ENCODE results near the gene SYNC.
"Not testable (repeated sequence)": the region's sequence is repeated elsewhere in the genome, so short reads cannot be mapped to it uniquely, and the experiment has no call there.

SYNC gene

DNA sequence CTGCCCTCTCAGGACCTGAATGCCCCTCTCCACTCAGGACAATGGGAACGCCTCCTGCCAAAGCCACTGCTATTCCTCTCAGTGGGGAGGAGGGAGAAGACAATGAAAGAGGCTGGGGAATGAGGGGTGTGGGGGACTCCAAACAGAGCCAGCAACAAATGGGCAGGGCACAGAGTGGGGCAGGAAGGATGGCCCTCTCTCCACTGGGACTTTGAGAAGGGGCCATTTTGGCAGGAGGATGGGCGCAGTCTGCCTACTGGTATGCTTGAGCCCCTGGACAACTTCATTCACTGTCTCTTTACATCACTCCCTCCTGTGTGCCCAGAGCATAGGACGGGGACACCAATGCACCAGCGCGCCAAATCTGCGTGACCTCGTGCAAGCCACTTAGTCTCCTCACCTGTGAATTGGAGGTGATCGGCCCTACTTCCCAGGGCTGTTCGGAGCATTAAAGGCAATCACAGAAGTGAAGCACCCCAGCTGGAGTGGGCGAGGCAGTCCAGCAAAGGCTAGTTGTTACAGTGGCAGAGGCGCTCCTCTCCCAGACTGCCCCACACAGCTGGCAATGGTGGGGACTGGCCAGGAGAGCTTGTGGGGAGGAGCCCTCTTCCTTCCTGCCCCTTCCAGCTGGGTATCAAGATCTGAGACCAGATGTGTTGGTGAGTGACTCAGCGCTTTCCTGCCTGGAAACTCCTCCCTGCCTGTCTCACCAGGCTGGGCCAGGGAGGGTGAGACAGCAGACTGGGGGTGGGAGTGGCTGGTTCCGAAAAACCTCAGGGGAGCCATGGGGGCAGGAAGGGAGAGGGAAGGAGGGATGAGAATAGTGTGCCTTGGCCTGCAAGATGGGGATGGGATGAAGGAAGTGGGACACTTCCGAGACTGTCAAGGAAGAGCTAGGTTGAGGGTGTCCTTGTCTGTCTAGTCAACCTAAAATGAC lies 22.4 kb upstream of the SYNC start:
- no peak for DNase-seq (ENCODE audit: low read depth in 2 of 2)

DNA sequence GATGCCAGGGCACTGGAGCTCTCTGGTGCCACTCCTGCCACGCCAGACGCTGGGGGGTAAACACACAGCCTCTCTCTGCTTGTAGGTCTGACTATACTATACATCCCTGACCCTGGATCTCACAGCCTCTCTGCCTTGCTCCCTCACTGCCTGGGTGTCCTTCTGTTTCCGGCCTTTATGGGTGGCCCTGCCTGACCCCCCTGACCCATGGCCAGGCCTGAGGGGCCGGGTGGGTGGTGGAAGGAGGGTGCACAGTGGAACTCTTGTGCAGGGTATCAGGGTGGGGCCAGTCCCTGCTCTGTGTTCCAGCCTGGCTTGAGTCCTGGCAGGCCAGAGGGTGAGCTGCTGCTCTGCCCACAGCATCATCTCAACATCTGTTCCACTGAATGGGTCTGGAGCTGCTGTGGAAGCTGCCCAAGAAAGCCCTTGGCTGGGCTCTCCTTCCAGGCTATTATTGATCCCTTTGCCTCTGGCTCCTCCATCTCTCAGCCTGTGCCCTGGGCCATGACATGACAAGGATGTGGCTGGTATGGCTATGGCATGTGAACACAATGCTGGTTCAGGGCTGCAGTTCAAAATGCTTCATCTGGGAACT lies 17.2 kb upstream of the SYNC start:
- no peak for DNase-seq (ENCODE audit: low read depth in 2 of 2)

DNA sequence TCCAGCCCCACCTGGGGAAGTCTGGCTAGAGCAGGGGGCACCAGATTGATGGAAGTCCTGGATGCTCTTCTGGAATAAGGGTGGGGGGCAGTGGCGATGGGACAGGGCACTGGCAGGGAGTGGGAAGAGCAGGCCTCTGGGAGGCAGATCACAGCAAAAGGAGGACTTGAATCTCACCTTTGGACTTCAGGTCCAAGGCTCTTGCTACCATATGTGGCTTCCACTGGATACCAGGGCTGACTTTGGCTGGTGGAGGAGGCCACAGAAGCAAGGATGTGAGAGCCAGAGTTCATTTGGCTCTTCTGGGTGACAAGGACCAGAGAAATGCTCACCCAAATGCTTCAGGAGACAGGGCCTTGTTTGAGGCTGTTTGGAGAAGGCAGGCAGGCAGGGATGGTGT lies 16.0 kb upstream of the SYNC start:
- DNase-seq (ENCODE audit: low read depth in 2 of 2) = no peak

DNA sequence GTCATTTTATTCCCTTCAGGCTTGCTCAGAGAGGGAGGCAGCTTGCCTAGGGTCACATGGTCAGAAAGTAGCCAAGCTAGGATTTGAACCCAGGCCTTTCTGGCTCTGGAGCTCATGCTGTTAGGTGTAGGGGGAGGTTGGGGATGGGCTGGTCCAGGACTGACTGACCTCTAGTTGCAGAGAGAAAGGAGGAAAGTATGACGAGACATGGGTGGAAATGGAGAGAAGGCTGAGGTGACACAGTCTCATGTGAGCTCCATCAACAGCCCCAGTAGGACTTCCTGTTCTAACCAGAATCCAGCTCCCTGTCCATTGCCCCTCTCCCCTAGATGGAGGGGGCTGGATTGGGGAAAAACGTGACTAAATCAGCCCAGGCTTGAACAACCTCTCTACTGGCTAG lies 15.5 kb upstream of the SYNC start:
- no peak for DNase-seq (ENCODE audit: low read depth in 2 of 2)

DNA sequence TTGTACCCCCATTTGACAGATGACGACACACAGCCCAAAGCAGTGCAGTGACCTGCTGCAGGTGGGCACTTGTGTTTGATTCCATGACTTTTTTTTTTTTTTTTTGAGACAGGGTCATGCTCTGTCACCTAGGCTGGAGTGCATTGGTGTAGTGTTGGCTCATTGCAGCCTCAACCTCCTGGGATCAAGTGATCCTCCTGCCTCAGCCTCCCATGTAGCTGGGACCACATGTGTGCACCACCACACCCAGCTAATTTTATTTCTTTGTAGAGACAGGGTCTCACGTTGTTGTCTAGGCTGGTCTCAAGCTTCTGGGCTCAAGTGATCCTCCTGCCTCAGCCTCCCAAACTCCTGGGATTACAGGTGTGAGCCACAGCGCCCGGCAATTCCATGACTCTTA lies 14.9 kb upstream of the SYNC start:
- DNase-seq (ENCODE audit: low read depth in 2 of 2) = no peak

DNA sequence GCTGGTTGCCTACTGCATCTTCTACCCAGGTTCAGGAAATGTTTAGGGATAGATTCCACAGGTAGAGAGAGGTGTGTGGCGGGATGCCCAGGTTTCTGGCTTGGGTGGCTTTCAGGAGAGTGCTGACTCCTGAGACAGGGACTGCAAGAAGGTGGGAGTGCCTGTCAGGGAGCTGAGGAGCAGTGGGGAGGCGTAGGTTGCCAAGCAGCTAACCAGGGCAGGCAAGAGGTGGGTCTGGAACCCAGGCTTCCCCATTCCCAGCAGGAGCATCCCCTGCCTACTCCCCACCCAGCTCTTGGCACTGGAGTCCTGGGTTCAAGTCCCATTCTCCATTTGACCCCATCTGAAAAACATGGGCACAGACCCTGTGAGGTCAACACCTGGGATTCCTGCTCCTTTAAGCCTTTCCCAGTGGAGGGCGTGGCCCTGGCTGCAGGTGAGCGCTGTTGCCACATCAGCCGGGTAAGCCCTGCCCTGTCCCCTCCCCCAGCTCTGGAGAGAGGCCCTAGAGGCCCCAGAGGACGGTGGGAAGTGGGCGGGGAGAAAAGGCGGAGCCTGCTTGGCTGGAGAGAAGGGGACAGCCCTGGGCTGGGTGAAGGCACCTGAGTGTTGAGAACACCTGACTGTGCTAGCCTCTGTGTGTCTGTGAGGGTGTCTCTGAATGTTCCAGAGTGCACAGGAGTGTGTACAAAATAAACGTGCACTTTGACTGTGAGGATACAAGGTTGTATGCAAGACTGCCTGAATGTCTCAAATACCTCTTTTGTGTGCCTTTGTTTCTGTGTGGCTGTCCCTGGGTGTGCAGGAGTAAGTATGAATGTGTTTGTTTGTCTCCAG lies 14.0 kb upstream of the SYNC start:
- DNase-seq (ENCODE audit: low read depth in 2 of 2) = no peak

DNA sequence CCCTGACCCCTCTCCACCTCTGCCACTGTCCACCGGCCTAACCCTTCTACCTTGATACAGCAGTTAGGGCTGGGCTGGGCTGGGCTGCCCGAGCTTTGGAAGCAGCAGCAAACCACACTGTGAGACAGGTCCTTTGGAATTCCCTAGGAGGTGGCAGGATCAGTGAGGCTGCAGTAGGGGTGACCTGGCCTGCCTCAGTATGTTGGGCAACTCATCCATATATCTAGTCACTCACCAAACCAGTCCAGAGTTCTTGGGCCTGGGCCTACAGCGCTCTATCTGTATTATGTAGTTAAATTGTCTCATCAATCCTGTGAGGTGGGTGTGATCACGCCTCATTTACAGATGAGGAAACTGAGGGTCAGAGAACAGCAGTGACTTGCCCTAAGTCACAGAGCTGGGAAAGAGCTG lies 13.3 kb upstream of the SYNC start:
- DNase-seq (ENCODE audit: low read depth in 2 of 2) = no peak

DNA sequence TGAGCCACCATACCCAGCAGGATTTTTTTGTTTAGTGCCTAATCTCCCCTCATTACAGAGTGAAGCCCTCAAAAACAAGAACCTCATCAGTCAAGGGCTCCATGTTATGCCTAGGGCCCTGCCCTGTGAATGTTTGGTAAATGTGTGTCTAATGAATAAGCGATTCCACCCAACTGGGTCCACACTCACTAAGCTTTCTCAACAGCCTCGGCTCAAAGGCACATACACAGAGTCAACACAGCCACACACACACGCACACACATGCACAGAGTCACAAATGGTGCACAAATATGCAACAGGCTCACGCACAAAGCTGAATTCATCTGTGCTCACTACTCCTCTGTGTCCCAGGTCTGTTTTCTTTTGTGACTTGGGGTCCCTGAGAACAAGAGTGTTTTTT lies 11.7 kb upstream of the SYNC start:
- DNase-seq (ENCODE audit: low read depth in 2 of 2) = no peak

DNA sequence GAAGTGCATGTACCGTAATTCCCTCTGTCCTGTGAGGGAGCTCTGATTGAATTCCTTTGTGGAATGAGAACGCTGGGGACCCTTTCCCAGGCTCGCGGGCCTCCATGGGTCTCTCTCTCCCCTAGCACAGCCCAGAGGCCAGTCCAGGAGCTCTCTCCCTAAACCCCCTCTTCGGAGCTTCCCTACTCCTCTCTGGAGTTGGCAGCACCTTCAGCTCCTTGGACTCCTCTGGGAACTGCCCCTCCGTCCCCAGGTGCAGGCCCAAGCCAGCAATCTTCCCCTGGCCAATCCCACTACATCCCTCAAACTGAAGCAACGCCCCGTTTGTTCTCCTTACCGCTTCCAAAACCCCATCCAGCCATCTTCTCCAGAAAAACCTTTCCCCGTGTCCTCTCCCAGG lies 10.5 kb upstream of the SYNC start:
- DNase-seq (ENCODE audit: low read depth in 2 of 2) = no peak

DNA sequence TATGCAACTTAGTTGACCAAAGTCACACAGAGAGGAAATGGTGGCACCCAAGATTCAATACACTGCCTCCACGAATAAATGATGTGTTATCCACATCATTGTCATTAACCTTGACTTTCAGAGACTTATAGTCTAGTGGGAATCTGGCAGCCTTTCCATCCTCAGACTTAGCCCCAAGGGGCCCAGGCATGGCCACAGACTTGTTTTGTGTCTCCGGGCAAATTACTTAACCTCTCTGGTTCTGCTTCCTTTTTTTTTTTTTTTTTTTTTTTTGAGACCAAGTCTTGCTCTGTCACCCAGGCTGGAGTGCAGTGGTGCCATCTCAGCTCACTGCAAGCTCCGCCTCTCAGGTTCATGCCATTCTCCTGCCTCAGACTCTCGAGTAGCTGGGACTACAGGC lies 8.7 kb upstream of the SYNC start:
- not testable (repeated sequence) for DNase-seq (ENCODE audit: low read depth in 2 of 2)

DNA sequence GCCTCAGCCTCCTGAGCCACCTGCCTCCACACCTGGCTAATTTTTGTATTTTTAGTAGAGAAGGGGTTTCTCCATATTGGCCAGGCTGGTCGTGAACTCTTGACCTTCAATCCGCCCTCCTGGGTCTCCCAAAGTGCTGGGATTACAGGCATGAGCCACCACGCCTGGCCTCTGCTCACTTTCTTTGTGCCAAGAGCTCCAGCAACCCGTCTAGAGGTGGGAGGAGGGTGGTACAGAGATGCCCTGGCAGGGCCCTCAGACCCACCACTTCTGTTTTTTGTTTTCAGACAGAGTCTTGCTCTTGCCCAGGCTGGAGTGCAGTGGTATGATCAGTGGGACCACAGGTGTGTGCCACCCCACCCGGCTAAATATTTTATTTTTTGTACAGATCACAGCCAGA lies 6.9 kb upstream of the SYNC start:
- no peak for DNase-seq (ENCODE audit: low read depth in 2 of 2)

DNA sequence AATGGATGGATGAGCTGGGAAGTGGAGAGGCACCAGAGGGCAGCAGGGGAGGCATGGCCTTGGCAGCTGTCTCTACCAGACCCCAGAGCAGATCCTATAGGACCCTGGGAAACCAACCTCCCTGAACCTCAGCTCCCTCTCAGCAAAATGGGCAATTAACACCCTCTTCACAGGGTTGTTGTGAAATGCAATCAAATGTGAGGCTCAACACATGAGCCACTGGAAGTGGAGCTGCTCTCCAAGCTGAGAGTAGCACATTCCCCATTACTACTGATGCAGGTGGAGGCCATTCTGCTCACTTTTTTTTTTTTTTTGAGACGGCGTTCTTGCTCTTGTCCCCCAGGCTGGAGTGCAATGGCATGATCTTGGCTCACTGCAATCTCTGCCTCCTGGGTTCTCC lies 6.5 kb upstream of the SYNC start:
- DNase-seq (ENCODE audit: low read depth in 2 of 2) = no peak

DNA sequence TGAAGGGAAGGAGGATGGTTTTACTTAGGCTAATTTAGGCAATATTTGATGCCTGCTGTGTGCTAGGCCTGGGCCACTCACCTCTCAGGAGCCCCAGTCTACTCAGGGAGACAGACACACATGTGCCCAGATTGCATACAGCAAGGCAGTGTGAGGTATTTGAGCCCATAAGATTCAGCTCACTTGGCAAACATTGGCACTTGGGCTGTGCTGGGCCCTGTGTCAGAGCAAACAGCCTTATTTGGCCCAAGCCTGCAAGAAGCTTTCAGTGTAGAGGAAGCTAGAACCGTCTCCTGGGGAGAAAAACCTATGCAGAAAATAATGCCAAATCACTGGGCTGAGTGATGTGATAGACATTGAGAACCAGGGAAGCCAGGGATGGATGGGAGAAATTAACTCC lies 3.9 kb upstream of the SYNC start:
- no peak for DNase-seq (ENCODE audit: low read depth in 2 of 2)

DNA sequence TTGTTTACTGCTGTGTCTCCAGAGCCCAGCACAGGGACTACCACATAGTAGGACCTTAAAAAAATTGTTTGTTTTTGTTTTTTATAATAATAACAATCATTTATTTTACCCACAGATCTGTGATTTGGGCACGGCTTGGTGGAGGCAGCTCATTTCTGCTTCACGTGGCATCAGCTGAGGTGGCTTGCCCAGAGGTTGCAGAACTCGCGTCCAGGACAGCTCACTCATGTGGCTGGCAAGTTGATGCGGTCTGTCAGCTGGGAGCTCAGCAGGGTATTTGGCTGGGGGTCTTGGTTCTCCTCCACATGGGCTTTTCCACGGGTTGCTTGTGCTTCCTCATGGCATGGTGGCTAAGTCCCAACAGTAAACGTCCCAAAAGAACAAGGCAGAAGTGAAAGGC lies 2.9 kb upstream of the SYNC start:
- DNase-seq (ENCODE audit: low read depth in 2 of 2) = no peak

DNA sequence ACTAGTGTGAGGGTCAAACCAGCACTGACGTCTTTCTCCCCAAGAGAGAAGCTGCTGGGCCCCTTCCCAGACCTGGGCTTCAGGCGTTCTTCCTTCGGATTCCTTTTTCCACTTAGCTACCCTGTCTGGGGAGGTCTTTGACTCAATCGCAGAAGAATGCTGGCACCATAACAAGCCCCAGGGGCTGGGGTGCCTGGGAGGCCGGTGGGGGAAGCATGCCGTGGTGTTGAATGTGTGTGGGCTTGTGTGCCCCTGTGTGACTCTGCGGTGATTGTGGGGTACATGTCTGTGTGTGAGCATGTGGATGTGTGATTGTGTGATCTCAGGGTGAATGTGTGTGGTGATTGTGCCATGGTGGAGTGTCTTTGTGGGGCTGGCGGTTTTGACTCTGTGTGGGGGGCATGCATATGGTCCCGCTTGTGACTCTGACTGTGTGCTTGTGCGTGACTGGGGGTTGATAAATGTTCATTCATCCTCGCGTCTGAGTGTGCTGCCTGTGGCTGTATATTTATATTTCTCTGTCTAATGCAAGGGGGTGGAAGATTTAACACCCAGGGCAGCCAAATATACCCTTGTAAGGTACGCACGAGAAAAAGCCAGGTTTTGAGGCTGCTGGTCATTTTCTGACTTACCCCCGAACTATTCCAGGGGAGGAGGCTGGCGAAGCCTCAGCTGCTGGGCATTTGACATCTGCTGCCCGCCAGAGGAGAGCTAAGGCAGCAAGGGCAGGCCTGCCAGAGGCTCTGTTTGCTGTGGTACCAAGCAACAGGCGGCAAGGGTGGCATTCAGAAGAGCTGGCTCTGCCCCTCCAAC lies 1.1 kb upstream of the SYNC start:
- DNase-seq (ENCODE audit: low read depth in 2 of 2) = no peak

DNA sequence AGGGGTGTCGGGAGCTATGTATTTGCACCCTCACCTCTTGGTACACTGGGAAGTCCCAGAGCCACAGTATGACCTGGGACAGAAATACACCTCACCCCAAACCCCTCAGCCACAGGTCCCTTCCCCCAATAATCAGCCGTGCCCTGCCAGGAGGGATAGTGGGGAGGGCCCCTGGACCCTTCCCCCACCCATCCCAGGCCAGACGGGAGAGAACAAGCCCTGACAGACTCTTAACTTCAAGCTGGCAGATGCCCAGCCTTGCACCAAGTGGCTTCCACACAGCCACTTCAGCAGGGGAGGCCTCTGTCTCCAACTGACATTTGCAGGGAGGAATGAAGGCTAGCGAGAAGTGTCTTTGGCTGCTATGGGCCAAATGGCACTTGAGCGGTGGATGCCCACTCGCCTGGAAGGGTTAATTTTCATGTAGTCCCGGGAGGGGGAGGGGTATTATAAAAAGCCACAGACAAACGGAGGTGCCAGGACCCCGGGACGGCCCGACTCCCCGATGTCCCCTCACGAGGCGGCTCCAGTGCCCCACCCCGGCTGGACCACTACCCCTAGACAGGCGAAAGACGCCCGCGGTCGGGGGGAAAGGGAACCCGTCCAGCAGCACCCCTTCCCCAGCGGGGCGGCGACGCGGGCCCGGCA lies 495 bp downstream of the SYNC start:
- DNase-seq (ENCODE audit: low read depth in 2 of 2) = no peak

DNA sequence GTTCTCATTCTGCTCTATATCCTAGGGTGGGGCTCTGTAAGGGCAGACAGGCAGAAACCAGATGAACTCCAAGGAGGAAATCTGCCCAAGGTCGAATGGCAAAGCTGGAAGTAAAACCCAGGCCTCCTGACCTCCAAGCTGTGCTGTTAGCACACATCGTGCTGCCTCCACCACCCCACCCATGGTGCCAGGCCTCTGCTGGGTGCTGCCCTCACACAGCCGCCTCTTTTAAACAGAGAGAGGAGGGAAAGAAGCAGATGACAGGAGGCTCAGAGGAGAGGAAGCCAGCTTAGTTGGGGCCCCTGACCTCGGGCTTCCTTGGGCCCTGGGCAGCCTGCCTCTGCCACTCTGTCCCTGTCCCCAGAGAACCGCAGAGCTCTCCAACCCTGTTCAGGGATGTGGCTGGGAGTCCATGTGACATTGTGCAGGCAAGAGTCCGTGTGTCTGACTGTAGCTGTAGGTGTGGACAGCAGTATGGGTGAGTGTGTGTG lies 1.1 kb downstream of the SYNC start:
- DNase-seq (ENCODE audit: low read depth in 2 of 2) = no peak

DNA sequence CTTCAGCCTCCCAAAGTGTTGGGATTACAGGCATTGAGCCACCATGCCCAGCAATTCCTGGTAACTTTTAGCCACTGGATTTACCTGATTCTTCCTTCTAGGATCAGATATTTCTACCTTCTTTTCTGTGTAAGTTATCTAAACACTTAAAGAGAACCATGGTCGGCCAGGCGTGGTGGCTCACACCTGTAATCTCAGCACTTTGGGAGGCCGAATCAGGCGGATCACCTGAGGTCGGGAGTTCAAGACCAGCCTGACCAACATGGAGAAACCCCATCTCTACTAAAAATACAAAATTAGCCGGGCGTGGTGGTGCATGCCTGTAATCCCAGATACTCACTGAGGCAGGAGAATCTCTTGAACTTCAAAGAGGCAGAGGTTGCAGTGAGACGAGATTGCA lies 5.6 kb downstream of the SYNC start:
- DNase-seq (ENCODE audit: low read depth in 2 of 2) = not testable (repeated sequence)

DNA sequence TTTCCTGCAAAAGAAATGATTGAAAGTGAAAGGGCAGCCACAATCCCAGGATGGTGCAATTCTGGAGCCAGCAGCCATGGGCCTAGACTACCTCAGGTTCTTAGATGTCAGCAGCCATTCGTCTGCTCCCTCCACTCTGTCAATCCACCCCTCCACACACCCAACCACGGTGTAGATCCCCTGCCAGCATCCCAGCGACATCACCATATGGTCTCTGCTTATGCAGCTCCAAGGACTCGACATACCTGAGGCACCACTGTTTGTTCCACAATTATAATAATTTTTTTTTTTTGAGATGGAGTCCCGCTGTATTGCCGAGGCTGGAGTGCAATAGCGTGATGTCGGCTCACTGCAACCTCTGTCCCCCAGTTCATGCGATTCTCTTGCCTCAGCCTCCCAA lies 6.5 kb downstream of the SYNC start:
- DNase-seq (ENCODE audit: low read depth in 2 of 2) = no peak

DNA sequence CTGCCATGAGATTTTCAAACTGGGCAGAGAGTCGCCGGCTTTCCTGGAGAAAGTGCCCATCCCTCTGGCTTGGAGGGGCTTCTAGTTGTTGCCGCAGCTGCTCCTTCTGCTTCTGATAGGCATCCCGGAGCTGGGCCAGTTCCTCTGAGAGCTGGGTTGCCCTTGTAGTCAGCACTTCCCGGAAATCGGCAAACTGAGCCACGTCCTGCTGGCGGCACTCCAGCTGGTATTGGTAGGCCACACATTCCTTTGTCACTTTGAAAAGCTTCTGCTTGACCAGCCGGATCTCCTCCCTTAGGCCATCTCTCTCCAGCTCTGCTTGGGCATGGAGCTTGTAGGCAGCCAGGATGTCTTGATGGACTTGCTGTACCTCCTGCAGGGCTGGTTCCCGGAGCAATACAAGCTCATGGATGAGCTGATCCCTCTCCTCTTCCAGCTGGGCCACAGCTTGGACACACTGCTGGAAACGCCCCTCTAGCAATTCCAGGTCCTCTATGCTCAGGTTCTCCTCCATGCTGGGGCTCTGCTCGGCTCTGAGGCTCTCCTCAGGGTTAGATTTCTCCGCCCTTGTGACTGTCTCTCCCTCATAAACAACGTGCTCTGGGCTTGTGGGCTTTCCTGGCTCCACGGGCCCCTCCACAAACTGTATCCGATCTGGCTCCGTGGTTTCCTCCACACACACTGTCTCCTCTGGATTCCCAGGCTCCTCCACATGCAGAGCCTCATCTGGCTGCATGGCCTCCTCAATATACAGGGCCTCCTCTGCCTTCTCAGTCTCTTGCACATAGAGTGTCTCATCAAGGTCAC lies 7.3 kb downstream of the SYNC start:
- no peak for DNase-seq (ENCODE audit: low read depth in 2 of 2)
